Effector CD4-positive, alpha-beta T cell (primary cell): ENCODE results near the gene GREB1L.
"Not testable (repeated sequence)": the region's sequence is repeated elsewhere in the genome, so short reads cannot be mapped to it uniquely, and the experiment has no call there.

Experiments used
- DNase-seq: peaks from one replicate; pipeline ENCODE4 v3.0.0-alpha.2; 2020

GREB1L gene

GRCh38 chr18:21264651-21265050 lies 22.6 kb downstream of the GREB1L start:
- DNase-seq: no peak

- DNase-seq: no peak
Observed at GRCh38 chr18:21265971-21266673, 24.1 kb downstream of the GREB1L start.

- no peak for DNase-seq
Observed at GRCh38 chr18:21267400-21267799, 25.4 kb downstream of the GREB1L start.

- no peak for DNase-seq
Observed at GRCh38 chr18:21269349-21269748, 27.3 kb downstream of the GREB1L start.

- DNase-seq: no peak
Observed at GRCh38 chr18:21270453-21270852, 28.4 kb downstream of the GREB1L start.

- DNase-seq: no peak
Observed at GRCh38 chr18:21272016-21272579, 30.1 kb downstream of the GREB1L start.

- DNase-seq: no peak
Observed at GRCh38 chr18:21273568-21273967, 31.5 kb downstream of the GREB1L start.

GRCh38 chr18:21275645-21276044 lies 33.6 kb downstream of the GREB1L start:
- no peak for DNase-seq

GRCh38 chr18:21277578-21277977 lies 35.5 kb downstream of the GREB1L start:
- DNase-seq: no peak

GRCh38 chr18:21278218-21278617 lies 36.2 kb downstream of the GREB1L start:
- not testable (repeated sequence) for DNase-seq

- DNase-seq: no peak
Observed at GRCh38 chr18:21281603-21282002, 39.6 kb downstream of the GREB1L start.

GRCh38 chr18:21284540-21284939 lies 42.5 kb downstream of the GREB1L start:
- no peak for DNase-seq

- no peak for DNase-seq
Observed at GRCh38 chr18:21289827-21290226, 47.8 kb downstream of the GREB1L start.

GRCh38 chr18:21291106-21291505 lies 49.1 kb downstream of the GREB1L start:
- no peak for DNase-seq

- no peak for DNase-seq
Observed at GRCh38 chr18:21293479-21293878, 51.4 kb downstream of the GREB1L start.

GRCh38 chr18:21295101-21295500 lies 53.1 kb downstream of the GREB1L start:
- DNase-seq: no peak

- no peak for DNase-seq
Observed at GRCh38 chr18:21296045-21296444, 54.0 kb downstream of the GREB1L start.

GRCh38 chr18:21298351-21298750 lies 56.3 kb downstream of the GREB1L start:
- DNase-seq: no peak

GRCh38 chr18:21300035-21300907 lies 58.2 kb downstream of the GREB1L start:
- DNase-seq: no peak

GRCh38 chr18:21300908-21301200 lies 58.8 kb downstream of the GREB1L start:
- no peak for DNase-seq

- no peak for DNase-seq
Observed at GRCh38 chr18:21303445-21303844, 61.4 kb downstream of the GREB1L start.

GRCh38 chr18:21303895-21304294 lies 61.9 kb downstream of the GREB1L start:
- DNase-seq: no peak

GRCh38 chr18:21305621-21306020 lies 63.6 kb downstream of the GREB1L start:
- DNase-seq: no peak

GRCh38 chr18:21306368-21306767 lies 64.3 kb downstream of the GREB1L start:
- DNase-seq: no peak
